NCI-H226 (cell line): Measurements from ENCODE around the gene ESD.

Experiments used
- DNase-seq: peaks from one replicate; pipeline ENCODE4 v3.0.0-alpha.2; 2015

The ESD gene

DNA sequence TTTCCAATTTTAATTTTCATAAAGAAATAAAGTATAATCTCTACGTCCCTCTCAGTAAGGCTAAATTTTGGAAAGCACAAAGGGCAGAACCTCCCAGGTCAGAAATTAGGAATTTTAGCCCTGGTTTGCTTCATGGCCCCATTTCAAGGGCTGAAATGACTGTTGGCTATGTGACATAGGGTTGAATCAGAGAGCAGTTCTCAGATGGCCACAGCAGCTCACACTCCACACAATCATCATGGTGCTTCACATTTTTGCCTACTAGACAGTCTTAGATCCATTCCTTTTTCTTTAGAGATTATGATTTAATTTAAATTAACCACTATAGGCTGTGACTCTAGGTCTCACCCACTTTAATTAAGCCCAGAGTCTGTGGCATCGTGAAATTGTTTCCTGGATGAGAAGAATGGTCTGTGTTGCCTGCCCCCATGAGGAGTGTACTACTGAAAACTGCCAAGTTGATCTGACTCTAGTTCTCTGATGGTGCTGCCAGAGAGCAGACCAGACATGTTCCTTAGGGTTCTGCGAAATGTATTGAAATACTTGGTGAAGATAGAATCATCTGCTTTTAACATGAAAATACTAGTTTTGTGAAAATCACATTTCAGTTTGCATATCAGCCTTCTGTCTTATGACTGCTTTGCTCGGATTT is 57.4 kb downstream of the ESD start:
- no peak for DNase-seq

DNA sequence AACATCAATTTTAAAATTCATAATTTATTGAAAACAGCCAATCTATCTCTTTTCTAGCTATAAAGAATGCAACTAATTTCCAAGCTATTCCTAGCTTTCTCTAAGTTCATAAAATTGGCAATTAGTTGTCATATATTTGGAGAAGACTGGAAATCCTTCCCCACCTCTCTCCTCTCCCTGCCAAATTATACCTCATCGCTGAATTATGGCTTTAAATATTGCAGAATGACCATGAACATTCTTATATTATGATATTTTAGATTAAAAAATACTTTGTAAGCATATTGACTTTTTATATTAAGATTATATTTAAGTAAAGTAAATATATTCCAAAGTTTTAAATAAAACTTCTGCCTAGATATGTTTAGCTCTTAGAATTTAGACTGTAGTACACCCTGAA is 58.2 kb downstream of the ESD start:
- no peak for DNase-seq

DNA sequence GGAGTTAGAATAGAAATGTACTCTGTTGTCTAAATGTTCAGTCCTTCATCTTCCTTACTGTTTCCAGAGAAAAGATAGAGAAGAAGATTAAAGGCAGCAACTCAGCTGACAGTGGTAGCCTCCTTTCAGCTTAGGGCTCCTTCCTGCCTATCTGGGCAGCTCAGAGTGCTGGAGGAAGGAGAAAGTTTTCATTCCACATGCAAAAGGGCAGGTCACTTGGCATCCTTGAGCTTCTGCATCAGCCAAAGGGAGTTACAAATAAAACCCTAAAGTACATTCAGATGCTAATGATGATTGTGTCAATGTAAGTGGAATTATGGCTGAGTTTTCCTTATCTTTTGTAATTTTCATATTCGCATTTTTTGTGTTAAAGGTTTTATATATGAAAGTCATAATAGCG is 58.9 kb downstream of the ESD start:
- DNase-seq, result no peak

- DNase-seq, result no peak
These were observed 60.2 kb downstream of the ESD start for GRCh38 chr13:46736541-46737310.

GRCh38 chr13:46735425-46735824 is 61.5 kb downstream of the ESD start:
- no peak for DNase-seq

- DNase-seq, result no peak
These were observed 65.4 kb downstream of the ESD start for GRCh38 chr13:46731535-46731934.

GRCh38 chr13:46728777-46729176 is 68.2 kb downstream of the ESD start:
- DNase-seq, result no peak

GRCh38 chr13:46726347-46726746 is 70.6 kb downstream of the ESD start:
- no peak for DNase-seq
